H1 (cell line): ENCODE measurements around the gene CELF2. TPM values are rescaled to one million over a fixed set of nuclear protein-coding genes. Genes with fewer than 3 reads are reported as not detected.

Experiments
- CBX8 ChIP-seq: fragments of 300-800, 300-1000 bp; sonication (generic); IDR thresholded peaks from 2 replicates; pipeline ENCODE4 v1.7.1; 2016; ENCODE audit warnings: low read depth, low read length, borderline replicate concordance
- NANOG ChIP-seq: IDR thresholded peaks from 2 replicates; pipeline ENCODE4 v1.6.1; 2011; ENCODE audit warnings: low read length, low read depth, mild to moderate bottlenecking, inconsistent platforms; ENCODE audit not compliant: insufficient read depth, poor library complexity, severe bottlenecking
- SIN3A ChIP-seq, 2 experiments: IDR thresholded peaks in 1 of 2; conservative IDR thresholded peaks in 1 of 2; 2 replicates each; pipeline ENCODE4 v1.6.1; 2011 to 2012; ENCODE audit warnings: low read length in 2 of 2, improper control_type of control experiment in 1 of 2, low read depth in 1 of 2, mild to moderate bottlenecking in 1 of 2
- SRF ChIP-seq: IDR thresholded peaks from 2 replicates; pipeline ENCODE4 v1.6.1; 2011; ENCODE audit warnings: mild to moderate bottlenecking, low read depth, low read length, moderate library complexity
- ZNF274 ChIP-seq: IDR thresholded peaks from 2 replicates; pipeline ENCODE4 v1.7.0; 2012; ENCODE audit warnings: low read length, borderline replicate concordance; ENCODE audit errors: extremely low read depth
- polyA plus RNA-seq, 7 experiments: library from polyadenylated mRNA; depleted of rRNA in 3 of 7; stranded (reverse) in 5 of 7; unstranded in 2 of 7; fragments of >200 nt in 5 of 7; fragments of 200-250 nt in 2 of 7; gene quantifications; 1 replicate in 5 of 7; 2 replicates in 1 of 7; 4 replicates in 1 of 7; pipeline versions ENCODE4 v1.2.1 to v1.2.3, GENCODE V29; 2011 to 2013; ENCODE audit warnings: missing spikeins in 2 of 7, mixed read lengths in 2 of 7
- total RNA-seq: library from RNA; stranded (reverse); fragmentation: NEBNext Ultra II Directional; extraction: Animal tissue kit (Norgen Biotek cat#: 25700); gene quantifications from 2 replicates; pipeline ENCODE4 v1.2.1, GENCODE V29; 2021
- TF ChIP-seq, protein P1 (sequence below): IDR thresholded peaks from 2 replicates; pipeline ENCODE4 v1.6.1; 2012; ENCODE audit warnings: inconsistent platforms
- TF ChIP-seq, protein P2 (sequence below): IDR thresholded peaks from 2 replicates; pipeline ENCODE4 v1.6.1; 2012; ENCODE audit warnings: low read length, inconsistent platforms
- TF ChIP-seq, protein P3 (sequence below): IDR thresholded peaks from 2 replicates; pipeline ENCODE4 v1.6.1; 2012; ENCODE audit warnings: inconsistent platforms

Gene CELF2
- total and polyA plus RNA-seq, 2 of the 8 experiments (the other 6 are each of a cell fraction or from before 2014, with no cell fraction given) = 18.3 to 22.7 TPM

DNA sequence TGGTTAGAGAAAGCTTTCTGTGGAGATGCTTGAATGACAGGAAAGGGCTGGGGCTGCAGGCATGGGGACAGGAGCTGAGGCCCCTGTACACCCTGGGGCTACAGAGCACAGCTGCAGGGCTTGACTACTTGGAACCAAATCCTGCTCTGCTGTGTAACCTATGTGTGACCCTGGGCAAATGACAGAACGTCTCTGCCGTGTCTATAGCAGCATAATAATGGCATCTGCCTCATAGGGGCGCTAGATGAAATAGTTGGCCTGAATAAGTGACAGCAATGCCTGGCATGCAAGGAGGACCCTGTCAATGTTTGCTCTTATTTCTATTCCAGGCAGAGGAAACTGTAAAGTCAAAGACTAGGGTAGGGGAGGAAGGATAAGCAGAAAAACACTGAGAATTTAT lies 339.8 kb downstream of the CELF2 start (continued):
- TF ChIP-seq, protein P1, sequence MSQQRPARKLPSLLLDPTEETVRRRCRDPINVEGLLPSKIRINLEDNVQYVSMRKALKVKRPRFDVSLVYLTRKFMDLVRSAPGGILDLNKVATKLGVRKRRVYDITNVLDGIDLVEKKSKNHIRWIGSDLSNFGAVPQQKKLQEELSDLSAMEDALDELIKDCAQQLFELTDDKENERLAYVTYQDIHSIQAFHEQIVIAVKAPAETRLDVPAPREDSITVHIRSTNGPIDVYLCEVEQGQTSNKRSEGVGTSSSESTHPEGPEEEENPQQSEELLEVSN = no peak
- TF ChIP-seq, protein P2, sequence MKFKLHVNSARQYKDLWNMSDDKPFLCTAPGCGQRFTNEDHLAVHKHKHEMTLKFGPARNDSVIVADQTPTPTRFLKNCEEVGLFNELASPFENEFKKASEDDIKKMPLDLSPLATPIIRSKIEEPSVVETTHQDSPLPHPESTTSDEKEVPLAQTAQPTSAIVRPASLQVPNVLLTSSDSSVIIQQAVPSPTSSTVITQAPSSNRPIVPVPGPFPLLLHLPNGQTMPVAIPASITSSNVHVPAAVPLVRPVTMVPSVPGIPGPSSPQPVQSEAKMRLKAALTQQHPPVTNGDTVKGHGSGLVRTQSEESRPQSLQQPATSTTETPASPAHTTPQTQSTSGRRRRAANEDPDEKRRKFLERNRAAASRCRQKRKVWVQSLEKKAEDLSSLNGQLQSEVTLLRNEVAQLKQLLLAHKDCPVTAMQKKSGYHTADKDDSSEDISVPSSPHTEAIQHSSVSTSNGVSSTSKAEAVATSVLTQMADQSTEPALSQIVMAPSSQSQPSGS = no peak
- no peak for TF ChIP-seq SRF
- no peak for TF ChIP-seq SIN3A (conservative IDR thresholded peaks at IDR 0.05 in 1 of 2, IDR thresholded peaks at IDR 0.05 in 1 of 2; ENCODE audit: low read depth in 1 of 2, low read length in 2 of 2)
- TF ChIP-seq NANOG = no peak
- no peak for TF ChIP-seq ZNF274
- TF ChIP-seq, protein P3, sequence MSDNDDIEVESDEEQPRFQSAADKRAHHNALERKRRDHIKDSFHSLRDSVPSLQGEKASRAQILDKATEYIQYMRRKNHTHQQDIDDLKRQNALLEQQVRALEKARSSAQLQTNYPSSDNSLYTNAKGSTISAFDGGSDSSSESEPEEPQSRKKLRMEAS = no peak
- no peak for TF ChIP-seq CBX8
